CD4-positive, alpha-beta T cell (primary cell): Measurements from ENCODE around the gene GAST. TPM values are rescaled to one million over a fixed set of nuclear protein-coding genes. Genes with fewer than 3 reads are reported as not detected.

ENCODE experiments used
- ATAC-seq: fragments of 200-7000 bp; cut with Tn5 transposase; one replicate; pipeline ENCODE4 v1.10.0; 2022; ENCODE audit warnings: mild to moderate bottlenecking; ENCODE audit not compliant: poor library complexity
- CTCF ChIA-PET: fragments of 350-600 bp; sonication (Branson Sonifier 250); formaldehyde crosslinking; loops from one replicate; lab custom pipeline; 2021; ENCODE audit warnings: antibody characterized with exemption, inconsistent platforms; lab: Charles Lee
- POLR2A ChIA-PET: fragments of 350-600 bp; sonication (Branson Sonifier 250); formaldehyde crosslinking; loops from one replicate; lab custom pipeline; 2021; ENCODE audit warnings: antibody characterized with exemption, inconsistent platforms; lab: Charles Lee
- DNase-seq, 14 experiments: peaks; one replicate each; pipeline ENCODE4 v3.0.0-alpha.2; 2013 to 2020; ENCODE audit warnings: mixed read lengths in 2 of 14
- H3K27ac ChIP-seq, 2 donors: one replicate each; pipeline versions ENCODE4 v1.5.1 to v1.7.0; 2013; ENCODE audit warnings: low read length in 2 of 2, low read depth in 1 of 2, mild to moderate bottlenecking in 1 of 2
- H3K27me3 ChIP-seq, 2 experiments: 1 replicate in 1 of 2; 2 replicates in 1 of 2; pipeline versions ENCODE4 v1.6.1 to v1.7.0; 2013; ENCODE audit warnings: low read length in 2 of 2, control low read depth in 1 of 2, mild to moderate bottlenecking in 1 of 2, moderate library complexity in 1 of 2; ENCODE audit not compliant: insufficient read depth in 2 of 2, control insufficient read depth in 1 of 2
- H3K36me3 ChIP-seq: one replicate; pipeline ENCODE4 v1.6.1; 2013; ENCODE audit warnings: low read length, control low read depth; ENCODE audit not compliant: insufficient read depth
- H3K4me1 ChIP-seq: one replicate; pipeline ENCODE4 v1.6.1; 2013; ENCODE audit warnings: low read length, control low read depth; ENCODE audit not compliant: insufficient read depth
- H3K4me3 ChIP-seq: one replicate; pipeline ENCODE4 v1.5.1; 2013; ENCODE audit warnings: mild to moderate bottlenecking, low read length, moderate library complexity
- H3K9me3 ChIP-seq, 2 experiments: 1 replicate in 1 of 2; 2 replicates in 1 of 2; pipeline versions ENCODE4 v1.6.1 to v1.7.0; 2013; ENCODE audit warnings: low read length in 2 of 2, mild to moderate bottlenecking in 2 of 2, control low read depth in 1 of 2, moderate library complexity in 1 of 2; ENCODE audit not compliant: control insufficient read depth in 1 of 2, insufficient read depth in 1 of 2
- H3K27ac Mint-ChIP-seq: one replicate; pipeline ENCODE4 v1.8.0; 2020; ENCODE audit warnings: mixed read lengths
- H3K27me3 Mint-ChIP-seq: one replicate; pipeline ENCODE4 v1.8.0; 2021; ENCODE audit warnings: mixed read lengths
- H3K36me3 Mint-ChIP-seq: one replicate; pipeline ENCODE4 v1.8.0; 2021; ENCODE audit warnings: low read depth, mixed read lengths
- H3K4me1 Mint-ChIP-seq: one replicate; pipeline ENCODE4 v1.8.0; 2021; ENCODE audit warnings: low read depth, mixed read lengths
- H3K4me3 Mint-ChIP-seq: one replicate; pipeline ENCODE4 v1.8.0; 2020; ENCODE audit warnings: mild to moderate bottlenecking, mixed read lengths
- H3K9me3 Mint-ChIP-seq: one replicate; pipeline ENCODE4 v1.8.0; 2020; ENCODE audit warnings: mixed read lengths
- CTCF ChIP-seq: fragments of 200-600 bp; IDR thresholded peaks from one replicate; pipeline ENCODE4 v1.8.0; 2022; ENCODE audit warnings: antibody characterized with exemption, mild to moderate bottlenecking
- intact Hi-C, 2 experiments: fragments of 100-400 bp; cut with DNase I in 1 of 2; cut with micrococcal nuclease in 1 of 2; formaldehyde crosslinking; loops; one replicate each; pipeline versions ENCODE4 v1.15.1 to v1.9.0; 2023 to 2025; cut with DNase I, micrococcal nuclease
- polyA plus RNA-seq, 2 donors: library from polyadenylated mRNA; unstranded; fragments of 120-200 nt; gene quantifications; one replicate each; pipeline ENCODE4 v1.2.1, GENCODE V29; 2013
- total RNA-seq, 174 experiments: library from RNA in 2 of 174; stranded (reverse) in 2 of 174; gene quantifications; one replicate each; pipeline ENCODE4 v1.2.3 and lab custom pipeline; 2021 to 2026

Gene GAST, protein sequence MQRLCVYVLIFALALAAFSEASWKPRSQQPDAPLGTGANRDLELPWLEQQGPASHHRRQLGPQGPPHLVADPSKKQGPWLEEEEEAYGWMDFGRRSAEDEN
- total RNA-seq (not detected), total RNA-seq (lab: John Stamatoyannopoulos, UW) (0 to 0.12 (median 0) reads per million in 172 experiments)
- polyA plus RNA-seq (2013, experiment 1 of 2), result not detected
- polyA plus RNA-seq (2013, experiment 2 of 2), result not detected

DNA sequence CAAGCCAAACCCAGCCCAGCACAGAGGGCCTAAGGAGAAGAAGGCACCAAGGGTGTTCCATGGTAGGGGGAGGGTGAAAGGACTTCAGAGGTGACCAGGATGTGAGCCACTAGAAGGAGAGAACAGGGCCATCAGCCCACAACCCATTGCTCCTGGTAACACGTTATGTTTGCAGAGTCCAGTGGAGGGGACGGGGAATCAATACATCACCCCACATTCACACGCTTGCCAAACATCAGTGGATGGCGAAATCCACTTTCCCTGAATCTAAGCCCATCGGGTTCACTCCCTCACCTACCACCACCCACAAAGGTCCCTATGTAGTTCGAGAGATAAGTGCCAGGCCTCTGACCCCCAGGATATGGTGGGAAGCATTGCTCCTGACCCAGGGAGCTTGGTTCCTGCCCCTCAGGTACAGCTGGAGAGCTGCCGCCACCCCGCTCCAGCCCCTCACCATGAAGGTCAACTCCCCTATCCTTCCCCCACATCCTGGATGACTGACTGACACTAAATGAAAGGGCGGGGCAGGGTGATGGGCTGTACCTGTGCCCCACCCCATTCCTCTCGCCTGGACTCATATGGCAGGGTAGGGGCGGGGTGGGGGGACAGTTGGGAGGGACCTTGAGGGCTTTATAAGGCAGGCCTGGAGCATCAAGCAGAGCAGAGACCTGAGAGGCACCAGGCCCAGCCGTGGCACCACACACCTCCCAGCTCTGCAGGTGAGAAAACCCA, at the start of gene GAST:
Gene GAST (plus strand): TSS at position 663 of the 732 bp plus-strand sequence. CDS start 3,106 bp downstream, outside the sequence.
- H3K36me3 ChIP-seq, result no peaks in the 10 kb centered on the region
- intact Hi-C loops, result no loop called here
- Mint-ChIP-seq H3K36me3 (no peaks in the 10 kb centered on the region), H3K9me3 (no peaks in the 10 kb centered on the region), H3K4me1 (no peaks in the 10 kb centered on the region), H3K4me3 (no peak within 1 kb of the TSS), H3K27ac (no peak within 1 kb of the TSS), H3K27me3 (peaks cover 6% of the 10 kb centered on the region)
- peaks cover 0 to 2% of the 10 kb centered on the region in 2 experiments for H3K27me3 ChIP-seq
- ATAC-seq (no peak), DNase-seq (no peak)
- peaks cover 2% of the 10 kb centered on the region for H3K4me1 ChIP-seq
- TF ChIP-seq CTCF, result no peak
- ChIA-PET POLR2A (no interaction called here), CTCF (no interaction called here)
- H3K9me3 ChIP-seq, result no peaks in the 10 kb centered on the region
- H3K4me3 ChIP-seq, result no peak within 1 kb of the TSS
- H3K27ac ChIP-seq, result no peak within 1 kb of the TSS

- H3K4me3 Mint-ChIP-seq, result peak overlapping the region; percentile 68
- ATAC-seq, result no peak
These were observed 48.5 kb upstream of the GAST start for GRCh38 chr17:41663451-41664171.

More at GRCh38 chr17:41663451-41664171, 48.5 kb upstream of the GAST start:
- intact Hi-C loops, result loop anchor here in 1 of 2 experiments (2.0 to 10.0 kb wide), 6 partner anchors 115 to 1306 kb away; partner anchors contain the start of gene KRTAP4-12
- no peak for DNase-seq
- no peaks in the 10 kb centered on the region for H3K36me3 ChIP-seq
- H3K4me1 Mint-ChIP-seq, result peaks cover 41% of the 10 kb centered on the region
- no peak overlapping the region for H3K4me3 ChIP-seq
- ChIA-PET CTCF (interaction anchor here (1.0 to 4.2 kb wide), 8 partner anchors 9 to 844 kb away, joined by 4 to 110 read pairs (median 18); partner anchors contain the start of gene EIF1), POLR2A (interaction anchor here (0.7 to 2.3 kb wide), 5 partner anchors 15 to 807 kb away, joined by 3 to 31 read pairs (median 5); partner anchors contain the start of gene EIF1)
- no peak overlapping the region for H3K27ac Mint-ChIP-seq
- H3K9me3 ChIP-seq, result no peaks in the 10 kb centered on the region
- H3K36me3 Mint-ChIP-seq, result no peaks in the 10 kb centered on the region
- H3K4me1 ChIP-seq, result peaks cover 42% of the 10 kb centered on the region
- no peaks in the 10 kb centered on the region for H3K9me3 Mint-ChIP-seq
- H3K27me3 Mint-ChIP-seq, result no peaks in the 10 kb centered on the region
- no peaks in the 10 kb centered on the region for H3K27me3 ChIP-seq
- no peak overlapping the region for H3K27ac ChIP-seq
- no peak for TF ChIP-seq CTCF
